Astrocyte of the hippocampus (primary cell): Measurements from ENCODE around the gene PI4K2A.

Source experiments
- DNase-seq: peaks from one replicate; pipeline ENCODE4 v3.0.0; 2011; ENCODE audit warnings: low read depth, low spot score

Gene PI4K2A

GRCh38 chr10:97640174-97640867, at the start of gene PI4K2A:
TSS of gene PI4K2A (plus strand) at chr10:97640671. CDS start at chr10:97640743, 72 bp downstream.
- DNase-seq: peak; percentile 100

GRCh38 chr10:97590748-97591495, 49.5 kb upstream of the PI4K2A start:
- no peak for DNase-seq

GRCh38 chr10:97593421-97593820, 47.0 kb upstream of the PI4K2A start:
- DNase-seq: no peak

GRCh38 chr10:97596101-97597082, 44.1 kb upstream of the PI4K2A start:
- peak; percentile 94 for DNase-seq

GRCh38 chr10:97597778-97598177, 42.7 kb upstream of the PI4K2A start:
- no peak for DNase-seq

- no peak for DNase-seq
Measured at GRCh38 chr10:97598407-97599271, 41.8 kb upstream of the PI4K2A start.

GRCh38 chr10:97599272-97599619, 41.2 kb upstream of the PI4K2A start:
- DNase-seq: no peak

GRCh38 chr10:97600616-97601015, 39.9 kb upstream of the PI4K2A start:
- no peak for DNase-seq

- DNase-seq: peak; percentile 22
Measured at GRCh38 chr10:97601268-97602215, 38.9 kb upstream of the PI4K2A start.

GRCh38 chr10:97607095-97607636, 33.3 kb upstream of the PI4K2A start:
- no peak for DNase-seq

- no peak for DNase-seq
Measured at GRCh38 chr10:97608991-97609561, 31.4 kb upstream of the PI4K2A start.

GRCh38 chr10:97611473-97611872, 29.0 kb upstream of the PI4K2A start:
- DNase-seq: no peak

GRCh38 chr10:97612386-97612785, 28.1 kb upstream of the PI4K2A start:
- peak; percentile 81 for DNase-seq

GRCh38 chr10:97618285-97618684, 22.2 kb upstream of the PI4K2A start:
- no peak for DNase-seq

- DNase-seq: no peak
Measured at GRCh38 chr10:97618733-97619132, 21.7 kb upstream of the PI4K2A start.

- DNase-seq: no peak
Measured at GRCh38 chr10:97623277-97623676, 17.2 kb upstream of the PI4K2A start.

GRCh38 chr10:97627731-97628130, 12.7 kb upstream of the PI4K2A start:
- no peak for DNase-seq

GRCh38 chr10:97628228-97628627, 12.2 kb upstream of the PI4K2A start:
- DNase-seq: no peak

- no peak for DNase-seq
Measured at GRCh38 chr10:97629289-97629688, 11.2 kb upstream of the PI4K2A start.
